Liver (tissue), 9 donors: ENCODE results near the gene MFRP. TPM values are rescaled to one million over a fixed set of nuclear protein-coding genes. Genes with fewer than 3 reads are reported as not detected.

Source experiments
- DNase-seq: peaks from one replicate; pipeline ENCODE4 v3.0.0-alpha.2; 2017; ENCODE audit warnings: low spot score
- H3K27ac ChIP-seq, 2 donors: one replicate each; pipeline ENCODE4 v1.7.0; 2013; ENCODE audit warnings: inconsistent platforms in 2 of 2, low read length in 2 of 2, control low read depth in 1 of 2, low read depth in 1 of 2, mild to moderate bottlenecking in 1 of 2
- H3K27me3 ChIP-seq, 4 donors: one replicate each; pipeline versions ENCODE4 v1.6.1 to v1.7.0; 2013; ENCODE audit warnings: low read length in 3 of 4, inconsistent platforms in 1 of 4, mild to moderate bottlenecking in 1 of 4, moderate library complexity in 1 of 4; ENCODE audit not compliant: control insufficient read depth in 4 of 4, insufficient read depth in 4 of 4
- H3K36me3 ChIP-seq, 4 donors: one replicate each; pipeline versions ENCODE4 v1.6.1 to v1.7.0; 2013; ENCODE audit warnings: low read length in 3 of 4, mild to moderate bottlenecking in 3 of 4, low read depth in 1 of 4, moderate library complexity in 1 of 4; ENCODE audit not compliant: control insufficient read depth in 4 of 4, insufficient read depth in 3 of 4
- H3K4me1 ChIP-seq, 4 donors: one replicate each; pipeline versions ENCODE4 v1.6.1 to v1.7.0; 2013; ENCODE audit warnings: low read length in 3 of 4, mild to moderate bottlenecking in 3 of 4, moderate library complexity in 1 of 4; ENCODE audit not compliant: control insufficient read depth in 4 of 4, insufficient read depth in 4 of 4
- H3K4me3 ChIP-seq, 3 donors: one replicate each; pipeline versions ENCODE4 v1.6.1 to v1.7.0; 2013; ENCODE audit warnings: low read length in 3 of 3, control low read depth in 1 of 3, low read depth in 1 of 3, mild to moderate bottlenecking in 1 of 3
- H3K9ac ChIP-seq, 2 donors: one replicate each; pipeline ENCODE4 v1.7.0; 2013; ENCODE audit warnings: low read length in 2 of 2, mild to moderate bottlenecking in 2 of 2, moderate library complexity in 2 of 2, control low read depth in 1 of 2, low read depth in 1 of 2
- H3K9me3 ChIP-seq, 4 donors: one replicate each; pipeline versions ENCODE4 v1.6.1 to v1.7.0; 2013; ENCODE audit warnings: low read length in 3 of 4; ENCODE audit not compliant: control insufficient read depth in 4 of 4
- ATF3 ChIP-seq: IDR thresholded peaks from 2 replicates; pipeline ENCODE4 v1.6.1; 2016; ENCODE audit warnings: antibody characterized with exemption
- CTCF ChIP-seq: fragments of 150-350 bp; IDR thresholded peaks from 2 replicates; pipeline ENCODE4 v1.5.1; 2017; ENCODE audit warnings: improper control_type of control experiment, low read depth, low read length; ENCODE audit not compliant: missing input control
- EGR1 ChIP-seq, 2 donors: IDR thresholded peaks; 2 replicates each; pipeline ENCODE4 v1.6.1; 2016 to 2018; ENCODE audit warnings: antibody characterized with exemption in 2 of 2, low read depth in 2 of 2
- FOXA1 ChIP-seq: IDR thresholded peaks from 2 replicates; pipeline ENCODE4 v1.6.1; 2016; ENCODE audit warnings: antibody characterized with exemption
- GABPA ChIP-seq, 2 donors: IDR thresholded peaks in 1 of 2; conservative IDR thresholded peaks in 1 of 2; 2 replicates each; pipeline ENCODE4 v1.6.1; 2016; ENCODE audit warnings: antibody characterized with exemption in 2 of 2, mild to moderate bottlenecking in 1 of 2, moderate library complexity in 1 of 2
- HNF4A ChIP-seq, 2 donors: conservative IDR thresholded peaks; 2 replicates each; pipeline ENCODE4 v1.6.1; 2016; ENCODE audit warnings: antibody characterized with exemption in 2 of 2, mild to moderate bottlenecking in 2 of 2
- HNF4G ChIP-seq: IDR thresholded peaks from 2 replicates; pipeline ENCODE4 v1.6.1; 2016; ENCODE audit warnings: antibody characterized with exemption
- JUND ChIP-seq, 2 donors: IDR thresholded peaks; 2 replicates each; pipeline ENCODE4 v1.6.1; 2016; ENCODE audit warnings: antibody characterized with exemption in 2 of 2
- NR2F2 ChIP-seq: IDR thresholded peaks from 2 replicates; pipeline ENCODE4 v1.6.1; 2016; ENCODE audit warnings: antibody characterized with exemption
- RAD21 ChIP-seq, 2 donors: IDR thresholded peaks; 2 replicates each; pipeline ENCODE4 v1.6.1; 2016; ENCODE audit warnings: antibody characterized with exemption in 2 of 2, mild to moderate bottlenecking in 2 of 2
- REST ChIP-seq: IDR thresholded peaks from 2 replicates; pipeline ENCODE4 v1.6.1; 2016; ENCODE audit warnings: antibody characterized with exemption, mild to moderate bottlenecking
- RXRA ChIP-seq, 2 donors: IDR thresholded peaks; 2 replicates each; pipeline ENCODE4 v1.6.1; 2017 to 2018; ENCODE audit warnings: antibody characterized with exemption in 2 of 2, mild to moderate bottlenecking in 1 of 2
- SP1 ChIP-seq: IDR thresholded peaks from 2 replicates; pipeline ENCODE4 v1.6.1; 2018; ENCODE audit warnings: antibody characterized with exemption, mild to moderate bottlenecking
- TAF1 ChIP-seq: conservative IDR thresholded peaks from 2 replicates; pipeline ENCODE4 v1.6.1; 2016; ENCODE audit warnings: antibody characterized with exemption, mild to moderate bottlenecking
- YY1 ChIP-seq: IDR thresholded peaks from 2 replicates; pipeline ENCODE4 v1.6.1; 2016; ENCODE audit warnings: antibody characterized with exemption, mild to moderate bottlenecking
- ZBTB33 ChIP-seq: IDR thresholded peaks from 2 replicates; pipeline ENCODE4 v1.6.1; 2016; ENCODE audit warnings: antibody characterized with exemption
- WGBS: extraction: QIAGEN DNeasy Blood & Tissue Kit; methylation state at CpG from one replicate; pipeline ENCODE4 v1.1.7; 2013; 5-methylcytosine and 5-hydroxymethylcytosine counted together
- polyA plus RNA-seq, 2 donors: library from polyadenylated mRNA; stranded (reverse) in 1 of 2; unstranded in 1 of 2; fragments of 200-250 nt in 1 of 2; fragments of >200 nt in 1 of 2; fragmentation: Nextera tagmentation in 1 of 2; extraction: Ambion mirVana in 1 of 2; gene quantifications; one replicate each; pipeline versions ENCODE4 v1.2.1 to v1.2.3, GENCODE V29; 2013 to 2015
- total RNA-seq, 2 donors: library from RNA; depleted of rRNA; stranded (reverse); fragments of >200 nt; gene quantifications; one replicate each; pipeline ENCODE4 v1.2.3, GENCODE V29; 2014
- TF ChIP-seq, protein P1 (sequence below): IDR thresholded peaks from 2 replicates; pipeline ENCODE4 v1.6.1; 2016; ENCODE audit warnings: antibody characterized with exemption
- donor health status: healthy.
- donor health status: healthy.
- donor health status: healthy.
- donor health status: healthy.
- donor health status: healthy.

The MFRP gene
- total and polyA plus RNA-seq, 4 donors: not detected

DNA sequence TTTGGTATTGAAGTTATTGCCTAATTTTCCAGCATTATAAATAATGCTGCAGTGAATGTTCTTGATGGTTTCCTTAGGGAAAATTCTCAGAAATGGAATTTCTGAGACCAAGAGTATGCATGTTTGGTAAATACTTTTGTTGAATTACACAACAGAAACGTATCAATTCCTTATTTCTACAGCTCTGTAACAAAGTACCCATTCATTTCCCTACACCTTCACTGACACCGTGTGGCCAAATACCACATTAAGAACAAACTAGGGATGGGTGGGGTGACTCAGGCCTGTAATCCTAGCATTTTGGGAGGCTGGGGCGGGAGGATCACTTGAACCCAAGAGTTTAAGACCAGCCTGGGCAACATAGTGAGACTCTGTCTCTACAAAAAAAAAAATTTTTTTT, 51.3 kb downstream of the MFRP start:
- H3K36me3 ChIP-seq: peaks cover 0 to 17% (median 6%) of the 10 kb centered on the region in 4 donors
- WGBS: 64% methylated on average over 3 of the region's 3 CpGs
- no peaks in the 10 kb centered on the region for H3K27me3 ChIP-seq
- peaks cover 0 to 2% (median 0%) of the 10 kb centered on the region in 4 donors for H3K9me3 ChIP-seq
- no peak overlapping the region for H3K9ac ChIP-seq
- no peak overlapping the region for H3K4me3 ChIP-seq
- DNase-seq: no peak
- TF ChIP-seq REST: no peak
- no peak for TF ChIP-seq GABPA (IDR thresholded peaks at IDR 0.05 in 1 of 2, conservative IDR thresholded peaks at IDR 0.05 in 1 of 2)
- TF ChIP-seq YY1: no peak
- no peak for TF ChIP-seq JUND (IDR thresholded peaks at IDR 0.05)
- no peak for TF ChIP-seq HNF4G
- no peak for TF ChIP-seq EGR1 (IDR thresholded peaks at IDR 0.05; ENCODE audit: low read depth in 2 of 2)
- no peak for TF ChIP-seq ZBTB33
- no peak for TF ChIP-seq RAD21 (IDR thresholded peaks at IDR 0.05)
- TF ChIP-seq HNF4A (conservative IDR thresholded peaks at IDR 0.05): no peak
- no peak for TF ChIP-seq FOXA1
- TF ChIP-seq, protein P1, sequence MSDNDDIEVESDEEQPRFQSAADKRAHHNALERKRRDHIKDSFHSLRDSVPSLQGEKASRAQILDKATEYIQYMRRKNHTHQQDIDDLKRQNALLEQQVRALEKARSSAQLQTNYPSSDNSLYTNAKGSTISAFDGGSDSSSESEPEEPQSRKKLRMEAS: no peak
- no peak for TF ChIP-seq CTCF
- TF ChIP-seq ATF3: no peak
- TF ChIP-seq TAF1: no peak
- no peak for TF ChIP-seq RXRA (IDR thresholded peaks at IDR 0.05)
- no peak for TF ChIP-seq NR2F2
- no peak for TF ChIP-seq SP1
- no peak overlapping the region for H3K27ac ChIP-seq
- H3K4me1 ChIP-seq: peaks cover 3 to 19% (median 16%) of the 10 kb centered on the region in 4 donors
